ENCODE measurements around the gene CD274.

- TF ChIP-seq CTCF (IDR thresholded peaks at IDR 0.05), result no peak
- no peak for TF ChIP-seq POLR2A (IDR thresholded peaks at IDR 0.05)
Observed at GRCh38 chr9:5436441-5436840, 13.9 kb upstream of the CD274 start.

Measured in heart left ventricle (tissue), 13 donors.